ENCODE measurements around the gene TBC1D7. TPM values are rescaled to one million over a fixed set of nuclear protein-coding genes. Genes with fewer than 3 reads are reported as not detected.

The TBC1D7 gene
- polyA plus RNA-seq, 6 donors from 2014 or later: 21.9 to 50.4 (median 26.7) TPM

DNA sequence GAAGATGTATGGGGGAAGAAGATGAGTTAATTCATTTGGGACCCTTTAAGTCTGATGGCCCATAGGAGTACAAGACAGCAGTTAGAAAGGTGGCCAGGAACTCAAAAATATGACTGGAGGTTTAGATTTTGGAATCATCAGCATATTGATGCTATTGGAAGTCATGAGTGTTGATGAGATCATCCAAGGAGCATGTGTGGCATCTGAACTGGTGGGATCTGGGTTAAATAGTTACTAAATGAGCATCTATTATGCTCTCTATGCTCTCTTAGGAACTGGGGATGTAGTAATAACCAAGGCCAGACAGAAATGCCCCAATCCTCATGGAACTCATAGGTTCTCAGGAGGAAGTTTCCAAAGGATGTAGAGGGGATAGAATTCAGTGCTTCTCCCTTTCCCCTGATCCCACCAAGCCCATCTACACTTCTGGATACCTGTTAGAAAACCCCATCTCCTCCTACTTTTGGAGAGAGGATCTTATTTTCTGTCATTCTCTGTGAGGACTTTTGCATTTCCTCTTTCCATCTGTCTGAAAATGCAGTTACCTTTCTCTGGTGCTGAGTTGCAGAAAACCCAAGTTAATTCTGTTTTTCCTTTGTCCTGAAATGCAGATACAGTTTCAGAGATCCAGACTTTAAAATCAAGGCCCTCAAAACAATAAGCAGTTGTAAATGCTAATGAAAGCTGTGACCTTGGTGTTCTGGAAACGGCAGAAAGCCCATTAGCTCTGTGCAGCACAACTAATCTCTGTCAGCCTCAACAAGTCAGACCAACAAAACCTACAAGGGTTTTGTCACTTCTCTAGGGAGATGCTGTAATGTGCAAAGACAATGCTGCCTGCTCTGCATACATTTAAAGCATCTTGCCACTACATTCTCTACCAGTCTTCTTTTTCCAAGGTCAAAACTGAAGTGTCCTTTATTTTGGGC lies 65.8 kb downstream of the TBC1D7 start:
- H3K9me3 Mint-ChIP-seq: peaks cover 0 to 3% (median 0%) of the 10 kb centered on the region in 7 donors
- peaks cover 0 to 15% of the 10 kb centered on the region in 2 donors for H3K36me3 Mint-ChIP-seq
- DNase-seq (no peak), ATAC-seq (ENCODE audit: low read depth in 2 of 2) (no peak)
- H3K27ac Mint-ChIP-seq: peak overlapping the region; percentile 83 to 100 (median 97)
- H3K27me3 Mint-ChIP-seq: no peaks in the 10 kb centered on the region
- H3K4me3 Mint-ChIP-seq: peak overlapping the region; percentile 66 to 93 (median 80)
- H3K4me1 Mint-ChIP-seq: peaks cover 75 to 97% (median 86%) of the 10 kb centered on the region in 3 donors

DNA sequence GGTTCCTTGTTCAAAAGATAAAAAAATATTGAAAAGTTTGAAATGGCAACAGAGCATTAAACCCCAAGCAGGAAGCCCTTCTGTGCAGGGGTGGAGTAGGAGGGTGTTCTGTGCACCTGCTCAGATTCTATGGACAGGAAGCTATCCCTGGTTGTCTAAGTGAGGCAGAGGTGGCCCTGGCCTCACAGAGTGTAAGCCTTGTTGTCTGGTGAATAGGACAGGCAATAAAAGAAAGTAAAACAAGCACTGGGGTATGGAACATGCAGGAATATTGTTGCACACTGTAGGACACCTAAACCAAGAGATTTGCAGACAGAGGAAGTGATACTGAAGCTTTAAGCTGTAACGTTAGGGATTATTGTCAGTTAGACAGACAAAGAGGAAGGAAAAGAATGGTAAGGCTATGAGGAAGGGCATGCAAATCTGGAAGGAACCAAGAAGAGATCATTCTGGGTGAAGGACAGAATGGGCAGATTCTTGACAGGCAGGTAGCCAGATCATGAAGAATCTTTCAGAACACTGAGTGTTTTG lies 66.8 kb downstream of the TBC1D7 start:
- H3K4me1 Mint-ChIP-seq: peaks cover 74 to 96% (median 83%) of the 10 kb centered on the region in 3 donors
- H3K27ac Mint-ChIP-seq: peak overlapping the region; percentile 83 to 100 (median 97)
- H3K4me3 Mint-ChIP-seq: peak overlapping the region; percentile 66 to 93 (median 80)
- ATAC-seq (ENCODE audit: low read depth in 2 of 2) (peak; percentile 72 to 74), DNase-seq (peak; percentile 89)
- no peaks in the 10 kb centered on the region for H3K27me3 Mint-ChIP-seq
- peaks cover 4 to 6% (median 4%) of the 10 kb centered on the region in 7 donors for H3K9me3 Mint-ChIP-seq
- H3K36me3 Mint-ChIP-seq: peaks cover 4 to 15% of the 10 kb centered on the region in 2 donors

DNA sequence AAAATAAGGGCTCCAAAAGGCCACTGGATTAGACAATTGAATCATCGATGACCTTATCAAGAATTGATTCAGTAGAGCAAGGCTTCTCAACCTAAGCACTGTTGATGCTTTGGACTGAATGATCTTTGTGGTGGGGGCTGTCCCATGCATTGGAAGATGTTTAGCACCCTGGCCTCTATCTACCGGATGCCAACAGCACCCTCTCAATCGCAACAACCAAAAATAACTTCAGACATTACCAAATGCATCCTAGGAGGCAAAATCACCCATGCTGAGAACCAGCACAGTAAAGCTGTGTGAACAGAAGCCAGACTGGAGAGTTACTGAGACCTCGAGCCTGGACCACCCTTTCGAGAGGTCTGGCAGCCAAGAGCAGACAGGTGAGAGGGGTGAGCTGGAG lies 67.5 kb downstream of the TBC1D7 start:
- peak; percentile 19 for ATAC-seq (ENCODE audit: low read depth in 2 of 2)

DNA sequence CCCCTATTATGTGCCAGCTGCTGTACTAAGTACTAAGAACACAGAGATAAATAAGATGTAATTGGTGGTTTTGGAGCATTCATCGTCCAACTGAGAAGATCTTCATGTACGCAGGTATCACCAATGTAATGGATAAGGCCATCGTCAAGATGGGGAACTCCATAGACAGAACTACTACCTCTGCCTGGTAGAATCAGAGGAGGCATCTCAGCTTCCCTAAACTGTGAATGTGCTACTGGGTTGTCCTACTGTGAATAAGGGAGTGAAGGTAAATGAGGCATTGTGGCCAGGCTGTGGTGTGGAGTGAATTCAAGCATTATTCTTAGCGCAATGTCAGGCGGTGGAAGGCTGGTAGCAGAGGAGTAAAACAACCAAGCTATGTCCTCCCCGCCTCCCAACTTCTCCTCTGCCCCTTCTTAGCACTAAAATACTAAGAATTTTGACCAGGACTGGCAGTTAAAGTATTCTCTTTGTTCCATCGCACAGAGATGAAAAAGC lies 68.2 kb downstream of the TBC1D7 start:
- H3K27me3 Mint-ChIP-seq: no peaks in the 10 kb centered on the region
- peak overlapping the region; percentile 83 to 100 (median 97) for H3K27ac Mint-ChIP-seq
- peaks cover 71 to 95% (median 80%) of the 10 kb centered on the region in 3 donors for H3K4me1 Mint-ChIP-seq
- DNase-seq (peak; percentile 51), ATAC-seq (ENCODE audit: low read depth in 2 of 2) (peak; percentile 9 to 12)
- H3K36me3 Mint-ChIP-seq: peaks cover 9 to 11% of the 10 kb centered on the region in 2 donors
- peaks cover 6 to 14% (median 8%) of the 10 kb centered on the region in 7 donors for H3K9me3 Mint-ChIP-seq
- H3K4me3 Mint-ChIP-seq: peak overlapping the region; percentile 66 to 93 (median 80)

More for the DNA sequence above, 67.5 kb downstream of the TBC1D7 start:
- H3K9me3 Mint-ChIP-seq: peaks cover 6 to 9% (median 8%) of the 10 kb centered on the region in 7 donors
- DNase-seq: peak; percentile 68
- peaks cover 9 to 13% of the 10 kb centered on the region in 2 donors for H3K36me3 Mint-ChIP-seq
- H3K4me3 Mint-ChIP-seq: peak overlapping the region; percentile 66 to 93 (median 80)
- no peaks in the 10 kb centered on the region for H3K27me3 Mint-ChIP-seq
- peaks cover 72 to 96% (median 81%) of the 10 kb centered on the region in 3 donors for H3K4me1 Mint-ChIP-seq
- peak overlapping the region; percentile 83 to 100 (median 97) for H3K27ac Mint-ChIP-seq

DNA sequence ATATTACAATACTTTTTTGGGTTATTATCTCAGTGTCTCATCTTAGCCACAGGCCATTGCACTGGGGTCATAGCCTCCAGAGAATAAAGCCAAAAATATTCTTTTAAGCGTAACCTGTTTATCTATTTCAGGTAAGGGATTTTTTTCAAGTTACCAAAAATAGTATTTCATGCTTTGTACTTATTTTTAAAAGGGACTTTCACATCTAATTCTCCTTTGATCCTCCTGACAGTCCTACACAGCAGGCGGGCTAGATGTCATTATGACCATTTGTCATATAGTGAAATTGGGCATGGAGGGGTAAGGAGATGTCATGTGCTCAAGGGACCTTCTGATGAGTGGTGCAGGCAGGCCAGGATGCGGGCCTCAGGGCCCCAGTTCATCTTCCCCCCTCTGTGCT lies 68.9 kb downstream of the TBC1D7 start:
- Mint-ChIP-seq H3K27ac (peak overlapping the region; percentile 83 to 100 (median 97)), H3K27me3 (no peaks in the 10 kb centered on the region), H3K4me1 (peaks cover 70 to 96% (median 81%) of the 10 kb centered on the region in 3 donors), H3K4me3 (peak overlapping the region; percentile 66 to 90 (median 80)), H3K9me3 (peaks cover 6 to 16% (median 8%) of the 10 kb centered on the region in 7 donors), H3K36me3 (peaks cover 9 to 11% of the 10 kb centered on the region in 2 donors)
- DNase-seq (peak; percentile 48), ATAC-seq (ENCODE audit: low read depth in 2 of 2) (peak; percentile 17 to 38)

DNA sequence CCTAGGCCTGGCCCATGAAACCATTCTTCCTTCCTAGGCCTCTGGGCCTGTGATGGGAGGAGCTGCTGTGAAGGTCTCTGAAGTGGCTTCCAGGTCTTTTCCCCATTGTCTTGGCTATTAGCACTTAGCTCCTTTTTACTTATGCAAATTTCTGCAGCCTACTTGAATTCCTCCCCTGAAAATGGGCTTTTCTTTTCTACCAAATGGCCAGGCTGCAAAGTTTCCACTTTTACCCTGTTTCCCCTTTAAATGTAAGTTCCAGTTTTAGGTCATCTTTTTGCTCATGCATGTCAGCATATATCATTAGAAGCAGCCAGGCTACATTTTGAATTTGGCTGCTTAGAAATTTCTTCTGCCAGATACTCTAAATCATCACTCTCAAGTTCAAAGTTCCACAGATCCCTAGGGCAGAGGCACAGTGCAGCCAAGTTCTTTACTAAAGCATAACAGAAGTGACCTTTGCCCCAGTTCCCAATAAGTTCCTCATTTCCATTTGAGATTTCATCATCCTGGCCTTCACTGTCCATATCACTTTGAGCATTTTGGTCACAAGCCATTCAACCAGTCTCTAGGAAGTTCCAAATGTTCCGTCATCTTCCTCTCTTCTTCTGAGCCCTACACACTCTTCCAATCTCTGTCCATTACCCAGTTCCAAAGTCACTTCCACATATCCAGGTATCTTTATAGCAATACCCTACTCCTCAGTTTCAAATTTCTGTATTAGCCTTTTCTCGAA lies 71.9 kb downstream of the TBC1D7 start:
- DNase-seq (no peak), ATAC-seq (ENCODE audit: low read depth in 2 of 2) (no peak)
- H3K27me3 Mint-ChIP-seq: no peaks in the 10 kb centered on the region
- peaks cover 6 to 16% (median 8%) of the 10 kb centered on the region in 7 donors for H3K9me3 Mint-ChIP-seq
- peaks cover 9 to 11% of the 10 kb centered on the region in 2 donors for H3K36me3 Mint-ChIP-seq
- H3K4me1 Mint-ChIP-seq: peaks cover 62 to 86% (median 80%) of the 10 kb centered on the region in 3 donors
- peak overlapping the region in 5 of 8 donors; percentile 26 to 64 (median 49) for H3K4me3 Mint-ChIP-seq
- peak overlapping the region in 2 of 6 donors; percentile 84 to 94 for H3K27ac Mint-ChIP-seq

Other genes with a start within 250 kb of the TBC1D7 start
- gene GFOD1, start 159.1 kb upstream of the TBC1D7 start, polyA plus RNA-seq (ENCODE audit: low read depth in 6 of 6): 10 to 100 TPM in 1 of 6 donors, 1 to 10 TPM in 5; 2.9 to 10.7 (median 5.4) TPM
- 10 to 100 TPM; 10.4 to 14.7 (median 11.5) TPM for gene SIRT5, start 246.1 kb upstream of the TBC1D7 start, polyA plus RNA-seq (ENCODE audit: low read depth in 6 of 6)